GM18507 (cell line): Measurements from ENCODE around the gene IGFL2.
"Not testable (repeated sequence)": the region's sequence is repeated elsewhere in the genome, so short reads cannot be mapped to it uniquely, and the experiment has no call there.

Experiments
- DNase-seq: peaks from one replicate; pipeline ENCODE4 v3.0.0; 2011; ENCODE audit warnings: low read depth; ENCODE audit not compliant: insufficient read length; ENCODE audit errors: extremely low spot score
- FAIRE-seq: peaks from 2 replicates; lab custom pipeline; 2011; peaks lifted over from hg19 to GRCh38; lab: Jason Lieb, UNC

The IGFL2 gene

GRCh38 chr19:46202872-46203860 lies 55.1 kb downstream of the IGFL2 start:
- no peak for FAIRE-seq
- no peak for DNase-seq

GRCh38 chr19:46204008-46204407 lies 56.0 kb downstream of the IGFL2 start:
- no peak for DNase-seq
- no peak for FAIRE-seq

- FAIRE-seq (no peak), DNase-seq (no peak)
These were observed 57.3 kb downstream of the IGFL2 start for GRCh38 chr19:46205183-46205984.

- DNase-seq: no peak
- FAIRE-seq: no peak
These were observed 58.1 kb downstream of the IGFL2 start for GRCh38 chr19:46206176-46206575.

- FAIRE-seq (no peak), DNase-seq (no peak)
These were observed 58.6 kb downstream of the IGFL2 start for GRCh38 chr19:46206682-46207081.

- not testable (repeated sequence) for FAIRE-seq, DNase-seq
These were observed 59.8 kb downstream of the IGFL2 start for GRCh38 chr19:46207858-46208257.

GRCh38 chr19:46209051-46209450 lies 61.0 kb downstream of the IGFL2 start:
- FAIRE-seq (no peak), DNase-seq (no peak)

GRCh38 chr19:46209472-46209871 lies 61.4 kb downstream of the IGFL2 start:
- no peak for FAIRE-seq

GRCh38 chr19:46210669-46211068 lies 62.6 kb downstream of the IGFL2 start:
- no peak for DNase-seq
- FAIRE-seq: no peak

More at GRCh38 chr19:46209472-46209871, 61.4 kb downstream of the IGFL2 start:
- no peak for DNase-seq
